COR-L47 (cell line): ENCODE measurements around the gene COL15A1.

Experiments used
- DNase-seq: peaks from one replicate; lab custom pipeline; 2025; lab: John Stamatoyannopoulos, UW

The COL15A1 gene

GRCh38 chr9:99108131-99108530 is 164.4 kb downstream of the COL15A1 start:
- DNase-seq, result no peak

GRCh38 chr9:99109522-99109921 is 165.8 kb downstream of the COL15A1 start:
- DNase-seq, result no peak

GRCh38 chr9:99112750-99113413 is 169.2 kb downstream of the COL15A1 start:
- DNase-seq, result no peak

DNA sequence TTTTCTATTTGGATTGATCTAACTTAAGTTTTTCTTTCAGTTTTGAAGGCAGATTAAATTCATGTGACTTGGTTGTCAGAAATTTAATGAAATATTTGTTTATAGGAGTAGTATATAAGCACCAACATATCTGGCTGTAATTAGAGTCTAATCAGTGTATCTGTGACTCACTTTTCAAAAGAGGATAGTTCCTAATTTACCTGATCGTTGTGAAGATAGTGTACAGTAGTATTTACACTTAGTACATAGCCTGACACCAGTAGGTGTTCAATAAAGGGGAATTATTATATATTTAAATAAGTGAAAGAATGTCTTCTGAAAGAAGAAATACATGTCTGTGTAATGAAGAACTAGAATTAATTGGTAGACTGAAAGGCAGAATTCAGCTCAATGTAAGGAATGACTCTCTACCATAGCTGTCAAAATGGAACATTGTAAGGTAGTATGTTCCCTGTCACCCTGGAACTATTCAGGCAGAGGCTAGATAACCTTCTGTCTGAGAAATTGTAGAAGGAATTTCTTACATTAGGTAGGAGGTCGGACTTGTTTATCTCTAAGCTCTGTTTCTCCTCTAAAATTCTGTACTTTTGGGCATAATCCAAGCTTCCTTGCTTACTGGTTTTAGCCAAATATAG is 169.8 kb downstream of the COL15A1 start:
- DNase-seq, result no peak

DNA sequence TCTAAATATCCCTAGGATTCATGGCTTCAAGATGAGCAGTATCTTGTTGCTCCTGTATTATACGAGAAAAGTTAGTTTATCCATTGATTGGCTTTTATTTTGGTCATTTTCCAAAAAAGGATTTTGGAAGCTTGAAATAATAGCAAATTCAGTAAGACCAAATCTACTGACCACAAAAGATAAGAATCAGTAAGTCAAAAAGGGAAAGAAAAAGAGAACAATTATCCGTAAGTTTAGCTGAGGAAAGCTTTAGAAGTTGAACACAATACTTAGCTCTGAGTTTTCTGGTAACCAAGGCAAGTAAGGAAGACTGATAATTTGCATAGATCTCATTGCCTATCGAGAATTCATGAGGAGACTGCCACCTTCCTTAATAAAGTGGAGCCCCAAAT is 170.3 kb downstream of the COL15A1 start:
- DNase-seq, result no peak

DNA sequence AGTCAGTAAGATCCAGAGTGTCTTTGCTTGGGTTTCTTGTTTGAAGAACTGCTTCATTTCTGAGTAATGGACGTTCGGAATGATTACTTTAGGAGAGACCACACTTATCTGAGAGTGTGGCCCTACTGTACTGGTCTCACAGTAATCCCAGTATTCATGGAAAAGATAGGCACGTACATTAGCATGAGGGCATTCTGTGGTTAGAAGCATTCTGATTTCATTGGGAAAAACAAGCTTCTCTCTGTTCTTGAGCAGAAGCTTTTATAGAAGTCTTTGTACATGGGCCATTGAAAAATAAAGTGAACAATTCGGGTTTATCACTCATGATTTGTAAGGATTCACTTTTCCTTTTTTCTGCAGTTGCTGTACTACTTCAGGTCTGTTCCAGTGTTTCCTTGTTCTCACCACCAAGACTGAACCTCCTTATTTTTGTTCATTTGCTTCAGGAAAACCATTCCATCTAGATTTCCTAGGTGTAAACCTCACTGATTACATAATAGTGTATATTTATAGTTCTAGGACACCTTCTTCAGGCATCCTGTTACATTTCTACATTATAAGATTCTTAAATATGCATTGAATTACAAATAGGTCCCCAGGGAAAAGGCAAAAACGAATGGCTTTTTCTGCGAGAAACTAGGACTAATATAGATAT is 171.3 kb downstream of the COL15A1 start:
- DNase-seq, result no peak

DNA sequence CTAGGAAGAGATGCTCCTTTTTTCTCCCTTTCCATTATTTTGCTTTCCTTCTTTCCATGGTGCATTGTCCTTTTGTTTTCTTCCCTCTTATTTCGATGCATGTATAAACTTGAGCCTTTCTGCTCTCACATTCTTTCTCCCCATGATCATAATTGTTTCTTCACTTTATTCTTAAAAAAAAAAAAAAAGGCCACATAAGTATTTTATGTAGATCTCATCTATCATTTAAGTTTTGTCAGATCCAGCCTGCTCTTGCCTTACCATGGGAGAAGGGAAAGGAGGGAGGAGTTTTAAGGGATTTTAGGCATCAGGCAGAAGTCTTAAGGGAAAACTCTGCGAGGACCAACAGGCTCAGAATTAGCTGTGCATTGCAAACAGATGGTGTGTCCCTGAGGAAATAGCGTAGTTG is 172.3 kb downstream of the COL15A1 start:
- no peak for DNase-seq

- DNase-seq, result no peak
Measured at GRCh38 chr9:99118782-99119466, 175.2 kb downstream of the COL15A1 start.

- DNase-seq, result no peak
Measured at GRCh38 chr9:99119976-99120655, 176.4 kb downstream of the COL15A1 start.
